Activated naive CD4-positive, alpha-beta T cell treated with anti-CD3 and anti-CD28 coated beads, Interleukin-2, amount 10 ng/mL, durations not matched to agents 7 days and 5 days (primary cell): ENCODE results near the gene CYP2S1.

Experiments used
- CTCF ChIA-PET: fragments of 350-600 bp; sonication (Branson Sonifier 250); formaldehyde crosslinking; loops from one replicate; lab custom pipeline; 2021; ENCODE audit warnings: antibody characterized with exemption; lab: Charles Lee
- DNase-seq: peaks from one replicate; pipeline ENCODE4 v3.0.0-alpha.2; 2020
- H3K27ac Mint-ChIP-seq: one replicate; pipeline ENCODE4 v1.8.0; 2021; ENCODE audit warnings: mild to moderate bottlenecking, moderate library complexity, mixed read lengths
- H3K27me3 Mint-ChIP-seq: one replicate; pipeline ENCODE4 v1.8.0; 2021; ENCODE audit warnings: mild to moderate bottlenecking, mixed read lengths
- H3K36me3 Mint-ChIP-seq: one replicate; pipeline ENCODE4 v1.8.0; 2021; ENCODE audit warnings: mixed read lengths
- H3K4me1 Mint-ChIP-seq: one replicate; pipeline ENCODE4 v1.8.0; 2021; ENCODE audit warnings: mixed read lengths
- H3K4me3 Mint-ChIP-seq: one replicate; pipeline ENCODE4 v1.8.0; 2021; ENCODE audit warnings: mild to moderate bottlenecking, moderate library complexity, mixed read lengths
- H3K9me3 Mint-ChIP-seq: one replicate; pipeline ENCODE4 v1.8.0; 2021; ENCODE audit warnings: mixed read lengths

Gene CYP2S1

GRCh38 chr19:41206926-41207750 lies 14.1 kb downstream of the CYP2S1 start:
- no peak overlapping the region for H3K4me3 Mint-ChIP-seq
- no peak for DNase-seq
- CTCF ChIA-PET, result interaction anchor here (1.1 to 7.7 kb wide), 3 partner anchors 54 to 102 kb away, joined by 3 to 92 read pairs (median 3); partner anchors contain the start of gene HNRNPUL1
- H3K4me1 Mint-ChIP-seq, result peaks cover 13% of the 10 kb centered on the region
- H3K27me3 Mint-ChIP-seq, result peaks cover 29% of the 10 kb centered on the region
- H3K9me3 Mint-ChIP-seq, result no peaks in the 10 kb centered on the region
- no peak overlapping the region for H3K27ac Mint-ChIP-seq
- H3K36me3 Mint-ChIP-seq, result no peaks in the 10 kb centered on the region

DNA sequence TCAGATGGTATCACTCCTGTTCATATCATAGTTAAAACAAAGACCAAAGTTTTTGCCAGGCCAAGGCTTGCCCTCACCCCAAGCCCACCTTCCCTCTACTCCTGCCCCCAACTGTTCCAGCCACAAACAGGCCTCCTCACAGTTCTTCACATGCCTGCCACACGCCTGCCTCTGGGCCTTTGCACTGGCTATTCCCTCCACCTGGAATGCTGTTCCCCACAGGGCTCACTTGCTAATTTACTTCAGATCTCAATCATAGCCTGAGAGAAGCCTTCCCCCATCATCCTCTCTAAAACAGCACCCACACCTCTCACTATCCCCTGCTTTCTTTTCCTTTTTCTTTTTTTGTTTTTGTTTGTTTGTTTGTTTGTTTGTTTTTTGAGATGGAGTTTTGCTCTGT lies 21.1 kb downstream of the CYP2S1 start:
- Mint-ChIP-seq H3K4me1 (no peaks in the 10 kb centered on the region), H3K9me3 (no peaks in the 10 kb centered on the region), H3K36me3 (no peaks in the 10 kb centered on the region), H3K27ac (no peak overlapping the region), H3K27me3 (peaks cover 36% of the 10 kb centered on the region), H3K4me3 (no peak overlapping the region)
- CTCF ChIA-PET, result no interaction called here
- DNase-seq, result no peak

GRCh38 chr19:41217741-41218140 lies 24.7 kb downstream of the CYP2S1 start:
- Mint-ChIP-seq H3K4me1 (no peaks in the 10 kb centered on the region), H3K27ac (no peak overlapping the region), H3K4me3 (no peak overlapping the region), H3K9me3 (no peaks in the 10 kb centered on the region), H3K27me3 (peaks cover 68% of the 10 kb centered on the region), H3K36me3 (no peaks in the 10 kb centered on the region)
- CTCF ChIA-PET, result no interaction called here
- no peak for DNase-seq

DNA sequence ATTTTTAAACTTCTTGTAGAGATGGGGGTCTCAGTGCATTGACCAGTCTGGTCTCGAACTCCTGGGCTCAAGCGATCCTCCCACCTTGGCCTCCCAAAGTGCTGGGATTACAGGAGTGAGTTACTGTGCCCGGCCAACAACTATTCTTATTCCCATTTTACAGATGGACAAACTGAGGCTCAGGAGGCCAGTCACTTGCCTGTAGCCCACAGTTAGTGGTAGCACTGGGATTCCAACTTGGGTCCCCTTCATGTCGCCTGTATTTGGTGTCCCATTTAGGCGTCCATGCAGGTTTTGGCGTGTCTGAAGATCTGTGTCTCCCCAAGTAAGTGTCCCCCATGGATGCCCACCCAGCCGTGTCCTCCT lies 25.2 kb downstream of the CYP2S1 start:
- no peaks in the 10 kb centered on the region for H3K4me1 Mint-ChIP-seq
- no peaks in the 10 kb centered on the region for H3K9me3 Mint-ChIP-seq
- no peak overlapping the region for H3K4me3 Mint-ChIP-seq
- H3K27ac Mint-ChIP-seq, result no peak overlapping the region
- H3K27me3 Mint-ChIP-seq, result peaks cover 73% of the 10 kb centered on the region
- CTCF ChIA-PET, result no interaction called here
- no peak for DNase-seq
- H3K36me3 Mint-ChIP-seq, result no peaks in the 10 kb centered on the region

GRCh38 chr19:41218615-41219507 lies 25.8 kb downstream of the CYP2S1 start, which contains the start of gene AXL:
AXL (plus strand) TSS chr19:41219223; CDS start chr19:41219393, 170 bp downstream.
- H3K27me3 Mint-ChIP-seq, result peaks cover 78% of the 10 kb centered on the region
- CTCF ChIA-PET, result no interaction called here
- H3K36me3 Mint-ChIP-seq, result no peaks in the 10 kb centered on the region
- peak within 1 kb of the TSS; percentile 60 for H3K27ac Mint-ChIP-seq
- no peaks in the 10 kb centered on the region for H3K4me1 Mint-ChIP-seq
- H3K9me3 Mint-ChIP-seq, result no peaks in the 10 kb centered on the region
- no peak for DNase-seq
- H3K4me3 Mint-ChIP-seq, result no peak within 1 kb of the TSS

DNA sequence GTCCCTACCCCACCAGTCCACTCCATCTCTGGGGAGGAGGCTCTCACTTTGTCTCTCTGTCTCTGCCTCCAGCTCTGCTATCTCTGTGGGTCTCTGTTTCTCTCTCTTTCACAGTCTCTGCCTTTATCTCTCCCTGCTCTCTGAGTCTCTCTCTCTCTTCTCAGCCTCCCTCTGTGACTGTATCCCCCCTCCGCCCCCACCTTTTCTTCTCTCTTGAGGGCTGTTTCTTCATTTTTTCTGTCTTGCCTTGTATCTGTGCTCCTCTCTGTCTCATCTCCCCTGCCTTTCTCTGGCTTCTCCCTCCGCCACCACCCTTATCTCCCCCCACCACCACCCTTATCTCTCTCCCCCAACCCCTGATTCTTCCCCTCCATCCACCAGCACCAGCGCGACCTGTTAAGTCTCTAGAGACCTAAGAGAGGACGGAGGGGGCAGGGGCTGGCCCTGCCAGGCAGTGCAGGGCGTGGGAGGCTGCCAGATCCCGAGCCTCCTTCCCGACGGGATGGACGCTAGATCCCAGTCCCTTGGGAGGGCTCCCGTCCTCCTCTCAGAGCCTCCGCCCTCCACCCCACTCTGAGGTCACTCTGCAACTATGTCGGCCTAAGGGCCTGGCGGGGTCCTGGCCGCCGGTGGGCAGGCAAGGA lies 27.0 kb downstream of the CYP2S1 start:
- DNase-seq, result no peak
- Mint-ChIP-seq H3K27ac (no peak overlapping the region), H3K36me3 (no peaks in the 10 kb centered on the region), H3K4me3 (no peak overlapping the region), H3K4me1 (no peaks in the 10 kb centered on the region), H3K27me3 (peaks cover 89% of the 10 kb centered on the region), H3K9me3 (no peaks in the 10 kb centered on the region)
- CTCF ChIA-PET, result no interaction called here

DNA sequence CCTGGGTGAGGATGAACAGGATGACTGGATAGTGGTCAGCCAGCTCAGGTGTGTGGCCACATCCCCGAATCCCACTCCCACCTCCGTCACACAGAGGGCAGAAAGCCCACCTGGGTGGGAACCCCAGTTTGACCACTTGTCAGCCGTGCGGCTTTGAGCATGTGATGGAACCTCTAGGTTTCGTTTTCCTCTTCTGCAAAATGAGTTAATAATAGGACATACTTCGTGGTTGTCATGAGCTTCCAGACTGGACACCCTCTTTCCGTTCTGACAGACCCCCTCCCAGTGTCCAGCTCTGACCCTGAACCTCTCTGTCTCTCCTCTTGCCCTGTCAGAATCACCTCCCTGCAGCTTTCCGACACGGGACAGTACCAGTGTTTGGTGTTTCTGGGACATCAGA lies 27.8 kb downstream of the CYP2S1 start:
- CTCF ChIA-PET, result no interaction called here
- DNase-seq, result no peak
- H3K4me1 Mint-ChIP-seq, result peaks cover 6% of the 10 kb centered on the region
- no peak overlapping the region for H3K4me3 Mint-ChIP-seq
- H3K9me3 Mint-ChIP-seq, result no peaks in the 10 kb centered on the region
- no peaks in the 10 kb centered on the region for H3K36me3 Mint-ChIP-seq
- peaks cover 94% of the 10 kb centered on the region for H3K27me3 Mint-ChIP-seq
- no peak overlapping the region for H3K27ac Mint-ChIP-seq

- H3K27ac Mint-ChIP-seq, result no peak overlapping the region
Observed at GRCh38 chr19:41221514-41222205, 28.6 kb downstream of the CYP2S1 start.

GRCh38 chr19:41222240-41222639 lies 29.2 kb downstream of the CYP2S1 start:
- Mint-ChIP-seq H3K4me1 (peaks cover 15% of the 10 kb centered on the region), H3K27ac (no peak overlapping the region), H3K4me3 (no peak overlapping the region), H3K9me3 (no peaks in the 10 kb centered on the region), H3K27me3 (peaks cover 89% of the 10 kb centered on the region), H3K36me3 (no peaks in the 10 kb centered on the region)
- CTCF ChIA-PET, result no interaction called here
- DNase-seq, result no peak

More at GRCh38 chr19:41221514-41222205, 28.6 kb downstream of the CYP2S1 start:
- H3K4me1 Mint-ChIP-seq, result peaks cover 10% of the 10 kb centered on the region
- CTCF ChIA-PET, result no interaction called here
- peaks cover 92% of the 10 kb centered on the region for H3K27me3 Mint-ChIP-seq
- no peaks in the 10 kb centered on the region for H3K9me3 Mint-ChIP-seq
- no peaks in the 10 kb centered on the region for H3K36me3 Mint-ChIP-seq
- H3K4me3 Mint-ChIP-seq, result no peak overlapping the region
- DNase-seq, result no peak

DNA sequence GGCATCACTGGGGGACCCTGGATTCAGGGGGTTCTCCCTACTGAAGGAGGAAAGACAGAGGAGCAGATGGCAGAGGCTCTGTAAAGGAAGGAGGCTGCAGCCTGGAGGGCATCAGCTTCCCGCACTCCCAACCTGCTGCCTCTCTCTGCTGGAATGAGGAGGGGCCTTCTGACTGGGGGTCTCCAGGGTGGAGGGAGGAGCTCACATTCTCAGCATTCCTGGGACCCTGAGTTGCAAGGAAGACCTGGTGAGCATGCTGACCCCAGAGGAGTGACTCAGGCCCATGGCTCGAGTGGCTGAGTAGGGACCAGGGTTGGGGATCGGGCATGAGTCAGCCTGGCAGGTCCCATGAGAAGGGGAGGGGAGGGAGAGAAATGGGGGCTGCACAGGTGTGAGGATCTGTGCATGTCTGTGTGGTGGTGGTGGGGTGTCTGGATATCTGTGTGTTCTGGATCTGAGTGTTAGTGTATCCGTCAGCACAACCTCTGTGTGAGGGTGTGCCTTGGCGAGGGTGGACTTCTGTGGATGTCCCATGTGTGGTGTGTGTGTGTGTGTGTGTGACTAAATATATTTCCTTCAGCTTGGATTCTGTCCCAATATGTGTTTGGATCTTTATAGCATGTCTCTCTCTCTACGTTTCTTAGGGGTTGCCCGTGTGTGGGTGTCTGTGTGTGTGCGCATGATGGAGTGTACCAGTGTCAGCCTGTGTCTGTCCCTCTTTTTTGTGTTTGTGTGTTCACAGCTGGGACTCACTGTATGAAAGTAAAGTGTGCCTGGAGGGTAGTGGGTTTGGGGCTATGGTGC lies 30.6 kb downstream of the CYP2S1 start:
- Mint-ChIP-seq H3K36me3 (no peaks in the 10 kb centered on the region), H3K9me3 (no peaks in the 10 kb centered on the region), H3K4me3 (no peak overlapping the region), H3K27ac (no peak overlapping the region), H3K27me3 (peaks cover 75% of the 10 kb centered on the region), H3K4me1 (peaks cover 16% of the 10 kb centered on the region)
- no peak for DNase-seq
- CTCF ChIA-PET, result interaction anchor here (1.2 kb wide), 1 partner anchor 19 kb away, joined by 4 read pairs; no protein-coding TSS in a partner anchor

- Mint-ChIP-seq H3K4me3 (no peak overlapping the region), H3K27me3 (peaks cover 65% of the 10 kb centered on the region), H3K36me3 (no peaks in the 10 kb centered on the region), H3K9me3 (no peaks in the 10 kb centered on the region), H3K4me1 (peaks cover 16% of the 10 kb centered on the region), H3K27ac (no peak overlapping the region)
- CTCF ChIA-PET, result interaction anchor here (1.2 to 1.3 kb wide), 2 partner anchors 9 to 20 kb away, joined by 4 read pairs; no protein-coding TSS in a partner anchor
- DNase-seq, result no peak
Observed at GRCh38 chr19:41224632-41225031, 31.6 kb downstream of the CYP2S1 start.

GRCh38 chr19:41225238-41226052 lies 32.4 kb downstream of the CYP2S1 start:
- peaks cover 57% of the 10 kb centered on the region for H3K27me3 Mint-ChIP-seq
- H3K36me3 Mint-ChIP-seq, result no peaks in the 10 kb centered on the region
- H3K4me3 Mint-ChIP-seq, result peak overlapping the region; percentile 61
- no peak overlapping the region for H3K27ac Mint-ChIP-seq
- CTCF ChIA-PET, result interaction anchor here (0.8 to 1.3 kb wide), 4 partner anchors 8 to 37 kb away, joined by 3 to 5 read pairs (median 4); no protein-coding TSS in a partner anchor
- peaks cover 16% of the 10 kb centered on the region for H3K4me1 Mint-ChIP-seq
- DNase-seq, result no peak
- no peaks in the 10 kb centered on the region for H3K9me3 Mint-ChIP-seq
